Eye (tissue), 1 donor: Measurements from ENCODE around the gene EFTUD2.

Source experiments
- DNase-seq: peaks from one replicate; pipeline ENCODE4 v3.0.0-alpha.2; 2015

EFTUD2 gene

GRCh38 chr17:44925731-44926697, 26.8 kb upstream of the EFTUD2 start:
- no peak for DNase-seq

DNA sequence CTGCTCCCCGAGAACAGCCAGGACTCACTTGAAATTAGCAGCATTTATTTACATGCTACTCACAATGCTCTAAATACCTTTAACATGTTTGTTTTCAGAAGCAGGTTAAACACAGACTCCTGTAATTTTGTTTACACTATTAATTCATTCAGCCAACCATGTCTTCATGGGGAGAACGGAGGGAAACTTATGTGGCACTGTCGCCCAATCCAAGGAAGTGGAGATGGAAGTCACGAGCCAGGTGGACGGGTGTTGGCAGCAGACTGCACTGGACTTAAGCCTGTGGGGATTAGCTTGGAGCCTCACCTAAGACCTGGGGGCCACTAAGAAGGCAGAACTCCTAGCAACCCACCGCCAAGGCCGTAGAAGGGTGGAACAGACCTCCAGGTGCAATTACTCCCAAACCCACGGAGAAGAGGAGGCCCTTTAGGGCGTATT, 24.9 kb upstream of the EFTUD2 start:
- DNase-seq, result no peak

DNA sequence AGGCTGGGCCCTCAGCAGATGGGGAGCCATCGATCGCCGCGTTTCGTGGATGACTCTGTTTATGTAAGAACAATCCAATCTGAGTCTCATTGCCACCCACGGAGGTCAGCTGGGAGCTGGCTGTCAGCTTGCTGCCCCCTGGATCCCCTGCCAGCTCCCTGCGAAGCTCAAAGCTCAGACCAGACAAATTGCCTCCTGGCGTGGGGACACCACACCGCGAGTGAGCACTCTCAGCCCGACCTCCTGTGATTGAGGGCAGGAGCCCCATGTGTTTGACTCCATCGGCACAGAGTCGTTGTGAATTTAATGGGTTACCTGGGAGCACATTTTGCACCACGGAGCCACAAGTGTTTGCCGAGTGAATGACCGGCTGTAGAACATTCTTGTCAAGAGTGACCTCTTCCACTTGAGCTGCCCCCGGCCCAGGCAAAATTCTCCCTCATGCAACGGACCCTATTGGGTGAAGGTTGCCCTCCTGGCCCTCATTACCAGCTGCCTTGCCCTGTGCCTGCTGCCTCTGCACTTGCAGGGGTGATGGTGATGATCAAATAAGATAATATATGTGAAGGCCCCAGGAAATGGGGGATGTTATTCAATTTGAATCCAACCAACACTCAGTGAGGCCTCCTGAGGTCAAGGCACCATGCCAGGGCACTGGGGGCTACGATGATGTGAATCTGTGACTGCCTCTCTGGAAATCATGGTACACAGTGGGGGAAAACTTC, 23.7 kb upstream of the EFTUD2 start:
- peak; percentile 62 for DNase-seq

GRCh38 chr17:44922136-44922535, 22.9 kb upstream of the EFTUD2 start:
- DNase-seq, result no peak

DNA sequence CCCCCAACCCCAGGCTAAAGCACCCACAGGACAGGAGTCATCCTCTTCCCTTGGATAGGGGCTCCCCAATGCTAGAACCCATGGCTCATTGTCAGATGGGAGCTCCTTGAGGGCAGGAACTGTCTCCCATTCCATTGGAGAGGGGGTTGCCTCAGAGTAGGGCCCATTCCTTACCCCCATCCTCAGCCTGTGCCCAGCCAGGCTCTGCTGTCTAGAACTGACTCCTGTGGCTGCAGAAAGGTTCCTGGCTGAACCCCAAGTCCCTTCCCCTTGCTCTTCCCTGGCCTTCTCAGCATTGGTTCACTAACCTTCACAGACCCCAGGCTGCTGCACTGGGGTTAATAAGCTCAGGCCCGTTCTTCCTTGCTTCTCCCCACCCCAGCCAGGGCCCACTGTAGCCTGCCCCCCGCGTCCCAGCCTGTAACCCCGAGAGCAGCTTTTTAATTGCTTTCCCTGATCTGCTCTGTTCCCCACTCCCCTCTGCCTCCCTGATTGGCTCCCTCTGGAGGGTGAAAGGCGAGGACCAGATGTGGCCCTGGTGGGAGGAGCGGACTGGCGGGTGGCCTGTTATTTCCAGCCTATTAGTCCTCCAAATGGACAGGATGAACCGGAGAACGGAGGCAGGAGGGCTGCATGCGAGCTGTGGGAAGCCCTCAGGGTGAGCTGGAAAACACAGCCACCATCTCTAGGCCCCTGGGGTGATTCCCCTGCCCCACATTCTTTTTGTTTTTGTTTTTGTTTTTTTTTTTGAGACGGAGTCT, 22.1 kb upstream of the EFTUD2 start:
- DNase-seq, result peak; percentile 89

- peak; percentile 35 for DNase-seq
Measured at GRCh38 chr17:44920565-44920940, 21.3 kb upstream of the EFTUD2 start.

- DNase-seq, result peak; percentile 91
Measured at GRCh38 chr17:44919885-44920564, 20.8 kb upstream of the EFTUD2 start.

- DNase-seq, result no peak
Measured at GRCh38 chr17:44919411-44919810, 20.2 kb upstream of the EFTUD2 start.

- DNase-seq, result no peak
Measured at GRCh38 chr17:44918006-44918405, 18.8 kb upstream of the EFTUD2 start.

- DNase-seq, result no peak
Measured at GRCh38 chr17:44917456-44917855, 18.2 kb upstream of the EFTUD2 start.

DNA sequence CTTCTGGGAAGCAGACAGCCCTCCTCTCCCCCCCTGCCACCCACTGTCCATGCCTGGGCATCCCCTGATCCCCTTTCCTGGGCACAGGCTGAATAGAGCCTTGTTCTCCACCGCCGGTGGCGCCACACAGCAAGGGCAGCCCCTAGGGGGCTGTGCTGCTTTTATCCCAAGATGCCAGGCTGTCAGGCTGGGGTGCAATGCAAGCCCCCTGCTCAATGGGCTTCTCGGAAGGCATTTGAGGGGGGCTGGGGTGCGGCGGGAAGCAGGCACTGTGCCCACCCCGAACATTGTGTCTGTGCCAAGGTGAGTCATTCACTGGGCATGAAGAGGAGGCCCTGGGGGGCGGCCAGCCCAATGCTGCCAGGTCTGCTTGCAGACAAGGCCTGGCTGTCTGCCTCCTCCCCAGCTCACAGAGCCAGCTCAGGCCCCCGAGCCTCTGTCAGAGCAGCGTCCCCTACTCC, 17.6 kb upstream of the EFTUD2 start:
- DNase-seq, result no peak

- DNase-seq, result peak; percentile 57
Measured at GRCh38 chr17:44915862-44916780, 16.9 kb upstream of the EFTUD2 start.

DNA sequence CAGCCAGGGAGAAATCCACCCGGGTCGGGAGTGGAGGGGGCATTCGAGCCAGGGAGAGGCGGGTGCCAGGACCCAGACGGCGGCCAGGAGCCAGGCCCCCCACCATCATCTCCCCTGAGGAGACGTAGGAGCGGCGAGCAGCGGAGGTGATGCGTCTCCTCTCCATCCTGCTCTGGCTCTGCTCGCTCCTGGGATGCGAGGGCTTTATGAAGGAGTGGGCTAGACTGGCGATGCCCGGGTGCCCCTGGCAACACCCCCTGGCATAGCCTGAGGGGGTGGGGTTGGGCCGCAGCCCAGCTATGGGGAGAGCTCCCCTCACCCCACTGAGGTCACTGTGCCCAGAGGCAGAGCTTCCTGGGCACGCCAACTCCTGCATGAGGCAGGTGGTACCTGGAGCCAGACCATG, 16.1 kb upstream of the EFTUD2 start, which contains the start of gene GFAP:
Gene GFAP, minus strand, starts transcription at position 180 of the 406 bp plus-strand sequence. Its CDS starts 14 bp downstream, at position 166.
- no peak for DNase-seq

DNA sequence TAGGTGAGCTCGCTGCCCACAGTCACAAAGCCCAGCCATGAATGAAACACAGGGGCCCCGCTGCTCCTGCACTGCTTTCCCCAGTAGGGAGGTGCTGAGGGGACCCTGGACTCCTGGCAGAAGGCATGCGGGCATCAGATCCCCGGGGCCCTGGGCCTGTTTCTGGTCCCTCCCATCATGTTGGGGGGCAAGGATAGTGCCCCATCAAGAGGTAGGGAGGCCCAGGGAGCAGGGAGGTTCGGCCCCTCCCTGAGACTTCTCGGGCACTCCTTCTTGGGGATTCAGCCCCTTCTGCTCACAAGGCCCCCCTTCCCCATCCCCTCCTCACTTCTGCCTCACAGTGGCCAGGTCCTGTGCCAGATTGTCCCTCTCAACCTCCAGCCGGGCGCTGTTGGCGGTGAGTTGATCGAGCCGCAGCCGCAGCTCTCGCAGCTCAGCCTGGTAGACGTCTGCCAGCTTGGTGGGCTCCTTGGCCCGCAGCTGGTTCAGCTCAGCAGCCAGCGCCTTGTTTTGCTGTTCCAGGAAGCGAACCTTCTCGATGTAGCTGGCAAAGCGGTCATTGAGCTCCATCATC, 15.5 kb upstream of the EFTUD2 start:
- no peak for DNase-seq

- no peak for DNase-seq
Measured at GRCh38 chr17:44914148-44914547, 14.9 kb upstream of the EFTUD2 start.

DNA sequence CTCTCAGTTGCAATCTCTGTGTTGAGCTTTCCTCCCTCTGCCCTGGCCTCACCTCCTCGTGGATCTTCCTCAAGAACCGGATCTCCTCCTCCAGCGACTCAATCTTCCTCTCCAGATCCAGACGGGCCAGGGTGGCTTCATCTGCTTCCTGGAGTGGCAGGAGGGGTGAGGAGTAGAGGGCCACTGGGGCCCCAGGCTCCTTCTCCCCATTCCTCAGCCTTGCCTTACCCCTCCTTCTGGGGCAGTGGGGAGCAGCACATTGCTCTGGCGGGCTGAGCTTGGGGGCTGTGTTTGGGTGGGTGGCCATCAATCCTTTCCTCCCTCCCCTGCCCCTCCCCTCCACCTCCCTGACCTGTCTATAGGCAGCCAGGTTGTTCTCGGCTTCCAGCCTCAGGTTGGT, 14.4 kb upstream of the EFTUD2 start:
- DNase-seq, result no peak

- no peak for DNase-seq
Measured at GRCh38 chr17:44912763-44913544, 13.7 kb upstream of the EFTUD2 start.

- peak; percentile 83 for DNase-seq
Measured at GRCh38 chr17:44911133-44912001, 12.1 kb upstream of the EFTUD2 start.
